Stomach (tissue), 9 donors: ENCODE measurements around the gene MAP3K5. TPM values are rescaled to one million over a fixed set of nuclear protein-coding genes. Genes with fewer than 3 reads are reported as not detected.

Experiments
- DNase-seq, 2 donors: peaks; one replicate each; pipeline versions ENCODE4 v3.0.0 to v3.0.0-alpha.2; 2013 to 2019
- H3K27ac ChIP-seq, 5 donors: fragments of 200-600 bp in 4 of 5; sonication (generic) in 4 of 5; one replicate each; pipeline ENCODE4 v1.5.1; 2013 to 2019; ENCODE audit warnings: mild to moderate bottlenecking in 1 of 5, moderate library complexity in 1 of 5
- H3K27me3 ChIP-seq, 3 donors: fragments of 200-600 bp; sonication (generic); one replicate each; pipeline ENCODE4 v1.5.1; 2017 to 2019; ENCODE audit warnings: mixed run types in 1 of 3
- H3K36me3 ChIP-seq, 4 donors: fragments of 200-600 bp; sonication (generic); 1 replicate in 3 of 4; 2 replicates in 1 of 4; pipeline ENCODE4 v1.5.1; 2016 to 2019
- H3K4me1 ChIP-seq, 4 donors: fragments of 200-600 bp; sonication (generic); one replicate each; pipeline ENCODE4 v1.5.1; 2016 to 2019
- H3K4me3 ChIP-seq, 4 donors: fragments of 200-600 bp; sonication (generic) in 3 of 4; one replicate each; pipeline ENCODE4 v1.5.1; 2016 to 2019; ENCODE audit warnings: mild to moderate bottlenecking in 1 of 4
- H3K9me3 ChIP-seq, 4 donors: fragments of 200-600 bp; sonication (generic); one replicate each; pipeline ENCODE4 v1.5.1; 2016 to 2019
- EP300 ChIP-seq: sonication (generic); formaldehyde crosslinking; IDR thresholded peaks from one replicate; pipeline ENCODE4 v1.6.1; 2017; ENCODE audit warnings: antibody characterized with exemption
- POLR2A ChIP-seq, 4 donors: fragments of 450-650 bp; IDR thresholded peaks; one replicate each; pipeline ENCODE4 v1.6.1; 2016; ENCODE audit warnings: antibody characterized with exemption in 4 of 4, control low read depth in 2 of 4, mild to moderate bottlenecking in 1 of 4, moderate library complexity in 1 of 4
- POLR2AphosphoS5 ChIP-seq, 3 donors: sonication (generic); formaldehyde crosslinking; IDR thresholded peaks; one replicate each; pipeline ENCODE4 v1.6.1; 2016; ENCODE audit warnings: antibody characterized with exemption in 3 of 3
- WGBS, 5 donors: extraction: QIAGEN DNeasy Blood & Tissue Kit in 3 of 5; methylation state at CpG; one replicate each; pipeline versions ENCODE4 v1.1.5 to v1.1.7; 2013 to 2018; 5-methylcytosine and 5-hydroxymethylcytosine counted together
- intact Hi-C: fragments of 100-400 bp; cut with DNase I; formaldehyde crosslinking; loops from one replicate; pipeline ENCODE4 v1.15.1; 2023; ENCODE audit warnings: low total_unique reads
- polyA plus RNA-seq, 3 donors: library from polyadenylated mRNA; stranded (reverse); fragments of 200-250 nt; gene quantifications; one replicate each; pipeline ENCODE4 v1.2.3, GENCODE V29; 2013
- total RNA-seq, 5 donors: library from RNA; depleted of rRNA; stranded (reverse); fragments of >200 nt; gene quantifications; one replicate each; pipeline versions ENCODE4 v1.1.0 to v1.2.3, GENCODE V29; 2014 to 2016
- TF ChIP-seq, protein P1 (sequence below), 7 experiments: fragments of 450-650 bp in 4 of 7; fragments of 200-600 bp in 3 of 7; sonication (generic) in 3 of 7; IDR thresholded peaks; one replicate each; pipeline ENCODE4 v1.5.1; 2016 to 2019; ENCODE audit warnings: antibody characterized with exemption in 7 of 7, control low read depth in 2 of 7, mild to moderate bottlenecking in 1 of 7
- donor health status: healthy with polysubstance abuse.
- donor health status: Bipolar disorder and iron deficiency.
- donor health status: healthy.

Gene MAP3K5
- total and polyA plus RNA-seq, 8 donors, result 4.9 to 40.3 (median 23.6) TPM

DNA sequence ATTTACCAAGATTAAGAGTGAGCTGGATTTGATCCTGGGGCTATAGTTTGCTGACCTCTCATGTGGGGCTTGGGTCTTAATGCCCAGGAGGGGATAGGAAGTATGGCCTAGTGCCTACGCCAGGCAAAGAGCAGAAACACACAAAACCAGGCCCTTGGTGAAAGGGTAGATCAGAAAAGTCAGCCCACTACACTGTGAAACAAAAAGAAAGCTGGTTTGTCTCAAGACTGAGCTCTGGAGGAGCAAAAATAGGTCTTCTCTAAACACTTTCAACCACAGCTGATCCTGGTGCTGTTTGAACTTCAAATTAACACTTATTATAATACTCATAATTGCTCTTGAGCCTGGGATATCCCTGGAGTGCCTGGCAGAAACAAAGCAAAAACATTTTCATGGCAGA is 167.0 kb downstream of the MAP3K5 start:
- Histone ChIP-seq H3K4me3 (no peak overlapping the region), H3K36me3 (peaks cover 6 to 51% (median 42%) of the 10 kb centered on the region in 4 donors), H3K27me3 (no peaks in the 10 kb centered on the region), H3K27ac (no peak overlapping the region), H3K9me3 (no peaks in the 10 kb centered on the region), H3K4me1 (peaks cover 0 to 8% (median 3%) of the 10 kb centered on the region in 4 donors)
- intact Hi-C loops, result no loop called here
- DNase-seq, result no peak
- WGBS, 5 donors, result 53 to 76% (median 72%) methylated on average over 1 of the region's 1 CpG
- TF ChIP-seq POLR2A (IDR thresholded peaks at IDR 0.05), result no peak
- TF ChIP-seq POLR2AphosphoS5 (IDR thresholded peaks at IDR 0.05), result no peak
- TF ChIP-seq, protein P1, sequence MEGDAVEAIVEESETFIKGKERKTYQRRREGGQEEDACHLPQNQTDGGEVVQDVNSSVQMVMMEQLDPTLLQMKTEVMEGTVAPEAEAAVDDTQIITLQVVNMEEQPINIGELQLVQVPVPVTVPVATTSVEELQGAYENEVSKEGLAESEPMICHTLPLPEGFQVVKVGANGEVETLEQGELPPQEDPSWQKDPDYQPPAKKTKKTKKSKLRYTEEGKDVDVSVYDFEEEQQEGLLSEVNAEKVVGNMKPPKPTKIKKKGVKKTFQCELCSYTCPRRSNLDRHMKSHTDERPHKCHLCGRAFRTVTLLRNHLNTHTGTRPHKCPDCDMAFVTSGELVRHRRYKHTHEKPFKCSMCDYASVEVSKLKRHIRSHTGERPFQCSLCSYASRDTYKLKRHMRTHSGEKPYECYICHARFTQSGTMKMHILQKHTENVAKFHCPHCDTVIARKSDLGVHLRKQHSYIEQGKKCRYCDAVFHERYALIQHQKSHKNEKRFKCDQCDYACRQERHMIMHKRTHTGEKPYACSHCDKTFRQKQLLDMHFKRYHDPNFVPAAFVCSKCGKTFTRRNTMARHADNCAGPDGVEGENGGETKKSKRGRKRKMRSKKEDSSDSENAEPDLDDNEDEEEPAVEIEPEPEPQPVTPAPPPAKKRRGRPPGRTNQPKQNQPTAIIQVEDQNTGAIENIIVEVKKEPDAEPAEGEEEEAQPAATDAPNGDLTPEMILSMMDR (IDR thresholded peaks at IDR 0.05), result no peak
- no peak for TF ChIP-seq EP300

DNA sequence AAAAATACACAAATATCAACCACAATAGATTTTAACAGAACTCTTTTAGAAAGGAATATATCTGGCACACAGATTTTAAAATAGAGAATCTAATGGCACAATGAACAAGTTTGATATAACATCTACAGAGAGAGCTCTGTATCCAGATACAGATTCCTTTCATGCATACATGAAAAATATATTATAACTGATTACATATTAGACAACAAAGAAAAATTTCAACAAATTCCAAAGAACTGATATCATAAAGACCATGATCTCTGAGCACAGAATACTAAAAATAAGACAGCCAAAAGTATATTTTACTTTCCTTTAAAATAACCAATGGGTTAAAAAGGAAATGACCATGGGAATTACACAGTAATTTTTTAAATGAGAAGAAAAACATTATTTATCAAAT is 167.9 kb downstream of the MAP3K5 start:
- Histone ChIP-seq H3K4me3 (no peak overlapping the region), H3K9me3 (no peaks in the 10 kb centered on the region), H3K36me3 (peaks cover 6 to 52% (median 45%) of the 10 kb centered on the region in 4 donors), H3K27ac (no peak overlapping the region), H3K4me1 (peaks cover 0 to 8% (median 3%) of the 10 kb centered on the region in 4 donors), H3K27me3 (no peaks in the 10 kb centered on the region)
- TF ChIP-seq POLR2A (IDR thresholded peaks at IDR 0.05), result no peak
- intact Hi-C loops, result no loop called here
- no peak for DNase-seq

DNA sequence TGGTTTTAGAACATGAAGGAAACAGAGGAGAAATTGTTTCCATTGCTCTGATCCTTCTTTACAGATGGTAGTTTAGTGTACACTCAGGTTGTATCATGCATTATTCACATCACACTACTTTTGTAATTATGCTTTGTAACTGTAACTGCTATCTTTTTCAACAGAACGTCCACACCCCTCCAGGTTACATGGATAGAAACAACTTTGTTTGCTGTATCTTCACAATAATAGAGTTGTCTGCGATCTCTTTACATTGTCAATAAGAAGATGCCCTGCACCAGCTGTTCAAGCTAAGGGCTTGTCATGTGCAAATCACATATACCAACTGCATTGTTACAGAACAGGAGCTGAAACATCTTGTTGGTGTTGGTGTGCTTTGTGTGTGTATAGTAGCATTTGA is 174.2 kb downstream of the MAP3K5 start:
- 73 to 94% (median 82%) methylated on average over 2 of the region's 2 CpGs for WGBS, 5 donors
- Histone ChIP-seq H3K4me3 (no peak overlapping the region), H3K27me3 (no peaks in the 10 kb centered on the region), H3K36me3 (peaks cover 6 to 75% (median 55%) of the 10 kb centered on the region in 4 donors), H3K27ac (no peak overlapping the region), H3K9me3 (no peaks in the 10 kb centered on the region), H3K4me1 (no peaks in the 10 kb centered on the region)
- intact Hi-C loops, result no loop called here
- TF ChIP-seq POLR2A (IDR thresholded peaks at IDR 0.05) (no peak), POLR2AphosphoS5 (IDR thresholded peaks at IDR 0.05) (no peak), EP300 (no peak)
- TF ChIP-seq, protein P1 (IDR thresholded peaks at IDR 0.05), result no peak
- DNase-seq, result no peak

DNA sequence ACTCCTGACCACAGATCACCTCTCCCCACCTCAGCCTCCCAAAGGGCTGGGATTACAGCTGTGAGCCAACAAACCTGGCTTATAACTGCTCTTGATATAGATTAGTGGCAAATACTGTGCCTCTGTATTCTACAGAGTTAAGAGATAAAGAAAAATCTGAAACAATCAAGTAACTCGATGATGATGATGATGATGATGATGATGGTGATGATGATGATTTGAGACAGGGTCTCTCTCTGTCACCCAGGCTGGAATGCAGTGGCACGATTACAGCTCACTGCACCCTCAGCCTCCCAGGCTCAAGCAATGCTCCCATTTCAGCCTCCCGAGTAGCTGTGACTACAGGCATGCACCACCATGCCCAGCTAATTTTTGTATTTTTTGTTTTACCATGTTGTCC is 175.8 kb downstream of the MAP3K5 start:
- Histone ChIP-seq H3K27ac (no peak overlapping the region), H3K36me3 (peaks cover 3 to 67% (median 47%) of the 10 kb centered on the region in 4 donors), H3K9me3 (no peaks in the 10 kb centered on the region), H3K4me3 (no peak overlapping the region), H3K27me3 (no peaks in the 10 kb centered on the region), H3K4me1 (peaks cover 0 to under 1% (median 0%) of the 10 kb centered on the region in 4 donors)
- no peak for DNase-seq
- no peak for TF ChIP-seq POLR2A (IDR thresholded peaks at IDR 0.05)
- TF ChIP-seq, protein P1 (IDR thresholded peaks at IDR 0.05), result no peak
- TF ChIP-seq POLR2AphosphoS5 (IDR thresholded peaks at IDR 0.05), result no peak
- no peak for TF ChIP-seq EP300
- intact Hi-C loops, result no loop called here
- 92 to 98% (median 96%) methylated on average over 3 of the region's 3 CpGs for WGBS, 5 donors

DNA sequence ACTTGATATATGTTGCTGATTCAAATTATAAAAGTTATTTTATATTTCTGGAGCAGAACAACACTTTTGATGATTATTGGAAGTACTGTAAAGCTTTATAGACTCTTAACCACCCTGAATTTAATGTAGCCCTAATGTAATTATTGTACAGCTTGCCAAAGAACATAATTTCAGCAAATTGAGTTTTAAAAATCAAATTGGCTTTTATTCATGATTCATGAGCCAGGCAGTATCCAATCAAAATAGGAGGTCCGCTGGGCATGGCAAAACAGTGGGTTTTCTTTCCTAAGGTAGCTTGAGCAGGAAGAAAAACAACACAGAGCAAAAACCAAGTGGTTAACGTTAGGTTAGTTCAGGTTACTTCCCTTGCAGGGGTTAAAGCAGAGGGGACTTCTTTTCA is 177.3 kb downstream of the MAP3K5 start:
- intact Hi-C loops, result no loop called here

More for the DNA sequence above, 177.3 kb downstream of the MAP3K5 start:
- Histone ChIP-seq H3K9me3 (no peaks in the 10 kb centered on the region), H3K4me3 (no peak overlapping the region), H3K4me1 (peaks cover 2 to 14% (median 10%) of the 10 kb centered on the region in 4 donors), H3K36me3 (peaks cover 0 to 52% (median 34%) of the 10 kb centered on the region in 4 donors), H3K27ac (no peak overlapping the region), H3K27me3 (no peaks in the 10 kb centered on the region)
- TF ChIP-seq POLR2AphosphoS5 (IDR thresholded peaks at IDR 0.05) (no peak), POLR2A (IDR thresholded peaks at IDR 0.05) (no peak), EP300 (no peak)
- TF ChIP-seq, protein P1 (IDR thresholded peaks at IDR 0.05), result no peak
- DNase-seq, result no peak
- WGBS, 5 donors, result 73 to 86% (median 77%) methylated on average over 2 of the region's 2 CpGs
